NT2/D1 (cell line): ENCODE results near the gene GLG1.
"Not testable (repeated sequence)": the region's sequence is repeated elsewhere in the genome, so short reads cannot be mapped to it uniquely, and the experiment has no call there.

ENCODE experiments used
- DNase-seq: peaks from one replicate; pipeline ENCODE4 v3.0.0-alpha.2; 2011; ENCODE audit warnings: low read depth, low spot score
- H3K27me3 ChIP-seq: 2 replicates; pipeline ENCODE4 v1.6.0; 2011; ENCODE audit warnings: mild to moderate bottlenecking; ENCODE audit not compliant: insufficient read length, insufficient read depth
- H3K36me3 ChIP-seq: 2 replicates; pipeline ENCODE4 v1.6.1; 2011; ENCODE audit warnings: mild to moderate bottlenecking, low read length, mixed read lengths; ENCODE audit not compliant: insufficient read depth, insufficient read length
- H3K4me1 ChIP-seq: 2 replicates; pipeline ENCODE4 v1.5.1; 2011; ENCODE audit not compliant: insufficient read depth, insufficient read length
- H3K4me3 ChIP-seq: 2 replicates; pipeline ENCODE4 v1.5.1; 2011; ENCODE audit warnings: low read depth; ENCODE audit not compliant: insufficient read length
- H3K9ac ChIP-seq: 2 replicates; pipeline ENCODE4 v1.6.0; 2011; ENCODE audit warnings: low read depth; ENCODE audit not compliant: insufficient read length
- H3K9me3 ChIP-seq: 2 replicates; pipeline ENCODE4 v1.5.1; 2011; ENCODE audit warnings: mild to moderate bottlenecking, low read length; ENCODE audit not compliant: insufficient read depth

Gene GLG1

GRCh38 chr16:74410057-74410957 is 196.6 kb downstream of the GLG1 start:
- H3K36me3 ChIP-seq, H3K4me3 ChIP-seq, H3K9ac ChIP-seq, H3K27me3 ChIP-seq, H3K9me3 ChIP-seq, H3K4me1 ChIP-seq, DNase-seq: not testable (repeated sequence)

GRCh38 chr16:74409185-74409981 is 197.5 kb downstream of the GLG1 start:
- H3K27me3 ChIP-seq, result not testable (repeated sequence)

GRCh38 chr16:74407362-74407705 is 199.6 kb downstream of the GLG1 start:
- not testable (repeated sequence) for DNase-seq

More at GRCh38 chr16:74409185-74409981, 197.5 kb downstream of the GLG1 start:
- not testable (repeated sequence) for H3K9me3 ChIP-seq, H3K4me3 ChIP-seq, H3K9ac ChIP-seq, DNase-seq, H3K4me1 ChIP-seq, H3K36me3 ChIP-seq

GRCh38 chr16:74406600-74407361 is 200.1 kb downstream of the GLG1 start:
- not testable (repeated sequence) for H3K27me3 ChIP-seq, H3K9me3 ChIP-seq, H3K9ac ChIP-seq, H3K4me1 ChIP-seq, H3K4me3 ChIP-seq, DNase-seq, H3K36me3 ChIP-seq

More at GRCh38 chr16:74407362-74407705, 199.6 kb downstream of the GLG1 start:
- not testable (repeated sequence) for H3K4me3 ChIP-seq, H3K9ac ChIP-seq, H3K4me1 ChIP-seq, H3K27me3 ChIP-seq, H3K9me3 ChIP-seq, H3K36me3 ChIP-seq

- H3K27me3 ChIP-seq, H3K9ac ChIP-seq, H3K9me3 ChIP-seq: not testable (repeated sequence)
These were observed 202.6 kb downstream of the GLG1 start for GRCh38 chr16:74404148-74404933.

GRCh38 chr16:74400238-74400637 is 206.7 kb downstream of the GLG1 start:
- not testable (repeated sequence) for H3K9me3 ChIP-seq, H3K4me3 ChIP-seq, H3K27me3 ChIP-seq, DNase-seq, H3K36me3 ChIP-seq, H3K4me1 ChIP-seq, H3K9ac ChIP-seq

More at GRCh38 chr16:74404148-74404933, 202.6 kb downstream of the GLG1 start:
- not testable (repeated sequence) for H3K4me1 ChIP-seq, H3K36me3 ChIP-seq, DNase-seq, H3K4me3 ChIP-seq

GRCh38 chr16:74398212-74398895 is 208.6 kb downstream of the GLG1 start:
- H3K4me3 ChIP-seq, H3K4me1 ChIP-seq, H3K36me3 ChIP-seq, DNase-seq, H3K9me3 ChIP-seq, H3K9ac ChIP-seq, H3K27me3 ChIP-seq: not testable (repeated sequence)
